HG03108 (cell line): ENCODE measurements around the gene FBXL17.

ENCODE experiments used
- ATAC-seq: cut with Tn5 transposase; IDR thresholded peaks from one replicate; pipeline ENCODE4 v1.9.1; 2021; ENCODE audit warnings: moderate library complexity; ENCODE audit not compliant: unreplicated experiment

Gene FBXL17

DNA sequence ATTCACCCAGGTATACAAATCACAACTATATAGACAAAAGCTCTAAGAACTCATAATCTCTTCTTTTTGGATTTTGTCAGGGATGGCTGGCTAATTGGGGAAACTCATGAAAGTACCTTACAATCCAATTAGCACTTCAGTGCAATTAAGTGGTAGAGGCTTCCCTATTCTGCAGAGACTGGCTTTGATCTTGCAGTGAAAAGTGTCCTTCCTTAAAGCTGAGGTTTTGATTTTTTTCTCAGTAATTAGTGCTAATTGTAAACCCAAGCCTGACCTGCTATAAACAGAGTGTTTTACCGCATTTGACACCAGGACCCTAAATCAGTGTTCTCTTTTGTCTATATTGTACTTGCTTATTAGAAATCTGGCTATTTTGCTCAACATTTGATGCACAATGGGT is 417.2 kb downstream of the FBXL17 start:
- no peak for ATAC-seq

DNA sequence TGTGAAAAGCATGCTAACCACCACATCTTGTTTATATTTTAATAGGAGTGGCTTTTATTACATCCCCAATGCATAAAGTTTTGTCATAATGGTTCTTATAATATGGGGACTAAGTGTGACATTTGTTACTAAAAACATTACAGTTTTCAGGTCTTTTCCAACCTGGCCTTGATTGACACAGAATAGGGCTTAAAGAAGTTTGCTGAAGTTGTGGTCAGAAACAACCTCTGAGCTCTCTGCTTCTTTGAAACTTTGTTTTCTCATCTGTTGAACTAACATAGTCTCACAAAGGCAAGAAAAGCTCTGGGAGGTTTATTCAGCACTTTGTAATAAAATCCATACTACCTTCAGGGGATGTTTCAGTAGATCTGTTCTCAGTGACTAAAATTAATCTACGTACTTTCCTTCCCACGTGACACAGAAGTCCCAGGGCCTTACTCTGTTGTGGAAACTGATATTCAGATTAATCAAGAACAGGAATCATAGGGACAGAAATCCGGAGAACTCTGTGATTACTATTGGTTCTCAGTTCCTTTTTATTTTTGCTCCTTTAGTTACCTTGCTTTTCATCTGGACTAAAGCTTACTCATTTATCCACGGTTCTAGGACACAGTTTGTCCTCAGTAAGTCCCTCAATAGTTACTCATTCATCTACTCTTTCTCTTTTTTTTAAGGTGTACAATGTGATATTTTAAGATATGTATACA is 422.2 kb downstream of the FBXL17 start:
- ATAC-seq: no peak

DNA sequence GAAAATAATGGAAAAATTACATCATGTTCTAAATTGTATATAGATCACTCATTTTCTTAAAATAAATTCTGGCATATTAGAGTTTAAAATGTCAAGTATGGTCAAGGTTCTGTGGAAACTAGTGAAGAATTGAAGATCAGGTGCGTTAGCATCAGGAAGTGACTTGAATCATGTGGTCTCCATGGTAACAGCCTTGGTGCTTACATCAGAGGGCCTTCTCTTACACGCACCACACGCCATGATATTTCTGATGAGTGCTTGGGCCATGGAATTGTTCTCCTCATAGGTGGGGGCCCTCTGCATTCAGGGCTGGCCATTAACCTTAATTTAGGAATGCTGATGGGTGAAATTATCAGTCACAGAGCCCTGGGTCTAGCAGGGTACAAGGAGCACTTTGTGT is 423.0 kb downstream of the FBXL17 start:
- no peak for ATAC-seq

DNA sequence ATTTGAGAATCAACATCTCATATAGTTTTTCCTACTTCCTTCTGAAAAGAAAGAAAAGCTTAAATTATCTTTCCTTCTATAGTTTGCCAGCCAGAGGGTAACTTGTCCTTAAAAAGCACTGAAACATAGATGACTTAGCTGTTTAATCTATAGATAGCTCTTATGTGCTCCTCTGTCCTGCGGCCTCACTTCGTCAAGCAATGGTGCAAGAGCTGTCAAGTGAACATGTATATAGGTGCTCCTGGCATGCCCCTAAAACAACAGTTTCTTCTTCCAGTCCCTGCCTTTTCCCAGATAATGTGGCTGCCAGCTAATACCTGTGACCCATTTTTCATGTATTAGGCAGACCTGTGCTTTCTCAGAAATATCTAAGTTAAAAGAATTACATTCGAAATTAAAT is 423.5 kb downstream of the FBXL17 start:
- ATAC-seq: no peak

DNA sequence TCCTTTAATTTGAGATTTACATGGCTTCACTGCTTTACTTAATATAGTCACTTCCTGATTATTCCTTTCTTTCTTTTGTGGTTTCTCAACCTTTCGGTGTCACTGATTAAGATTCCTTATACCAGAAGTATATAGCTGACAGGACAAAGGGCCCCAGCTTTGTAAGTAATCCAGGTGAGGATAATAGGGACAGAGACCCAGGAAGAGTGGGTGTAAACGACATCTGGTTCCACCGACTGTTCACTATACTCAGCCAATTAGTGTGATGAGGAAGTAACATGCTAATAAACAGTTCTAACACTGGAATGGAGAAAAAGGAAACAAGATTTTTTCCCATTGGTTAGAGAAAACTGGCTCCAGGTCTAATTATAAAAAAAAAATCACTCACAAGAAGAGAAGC is 424.8 kb downstream of the FBXL17 start:
- ATAC-seq: no peak

DNA sequence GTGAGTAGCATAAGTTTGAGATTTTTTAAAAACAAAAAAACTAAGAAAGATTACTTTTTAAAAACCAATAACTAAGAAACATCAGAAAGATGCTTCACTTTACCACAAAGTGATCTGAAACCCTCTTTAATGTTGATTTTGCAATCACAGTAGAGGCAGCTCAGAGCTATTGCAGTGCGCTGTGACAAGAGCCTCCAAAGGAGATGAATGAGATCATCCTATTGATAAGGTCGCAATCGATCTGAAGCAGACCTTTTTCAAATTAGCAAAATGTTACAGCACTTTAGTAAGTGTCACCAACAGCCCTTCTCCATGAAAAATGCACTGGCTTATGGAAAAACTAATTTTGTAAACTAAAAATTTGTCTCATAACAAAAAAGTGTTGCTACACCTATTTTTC is 426.6 kb downstream of the FBXL17 start:
- no peak for ATAC-seq

DNA sequence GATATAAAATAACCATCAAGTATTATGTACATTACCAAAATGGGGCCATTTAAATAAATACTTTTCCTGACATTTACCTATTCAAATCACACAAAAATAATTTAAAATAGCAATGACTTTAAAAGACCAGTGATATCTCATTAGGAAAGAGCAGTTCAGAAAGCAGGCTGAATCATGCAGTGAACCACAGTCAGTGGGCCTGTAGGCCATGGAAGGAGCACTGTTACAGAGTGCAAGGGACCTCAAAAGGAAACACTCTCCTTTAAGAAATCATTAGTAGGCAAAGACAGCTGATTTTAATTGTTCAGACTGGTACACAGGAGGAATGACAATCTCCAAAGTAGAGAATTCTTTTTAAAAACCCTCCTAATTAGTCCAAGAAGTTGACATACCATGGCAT is 427.6 kb downstream of the FBXL17 start:
- no peak for ATAC-seq

DNA sequence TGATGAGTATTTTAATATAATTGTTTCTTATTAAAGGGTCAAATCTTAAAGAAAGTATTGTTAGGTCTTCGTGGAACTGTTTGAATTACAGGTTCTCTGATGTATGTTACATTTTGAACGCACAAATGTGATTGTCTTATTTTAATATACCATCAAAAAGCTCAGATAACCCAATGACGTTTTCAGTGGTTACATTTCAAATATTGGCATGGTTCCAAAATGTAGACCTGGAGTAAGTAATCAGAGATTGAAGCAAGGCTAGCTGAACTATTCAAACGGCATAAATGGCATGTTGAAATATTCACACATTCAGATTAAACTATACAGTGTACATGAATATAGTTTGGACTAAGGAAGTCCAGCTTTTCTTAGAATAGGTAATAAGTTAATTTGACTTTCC is 429.4 kb downstream of the FBXL17 start:
- ATAC-seq: no peak

DNA sequence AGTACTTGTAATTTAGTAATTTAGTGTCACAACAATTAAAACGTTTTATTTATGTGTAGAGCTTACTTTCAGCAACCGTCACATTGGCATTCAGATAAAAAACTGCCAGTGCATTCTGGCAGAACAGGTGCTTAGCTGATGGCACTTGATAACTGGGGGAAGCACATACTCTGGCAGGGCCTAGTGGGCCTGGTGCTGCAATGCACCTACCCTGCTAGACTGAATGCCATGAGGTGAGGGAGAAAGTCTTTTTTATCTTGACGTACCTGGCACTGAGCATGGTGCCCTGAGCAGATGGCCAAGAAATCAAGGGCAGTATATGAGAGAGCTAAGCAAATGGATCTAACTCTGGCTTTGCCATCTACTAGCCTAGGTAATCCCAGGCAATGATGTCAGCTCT is 430.6 kb downstream of the FBXL17 start:
- no peak for ATAC-seq

DNA sequence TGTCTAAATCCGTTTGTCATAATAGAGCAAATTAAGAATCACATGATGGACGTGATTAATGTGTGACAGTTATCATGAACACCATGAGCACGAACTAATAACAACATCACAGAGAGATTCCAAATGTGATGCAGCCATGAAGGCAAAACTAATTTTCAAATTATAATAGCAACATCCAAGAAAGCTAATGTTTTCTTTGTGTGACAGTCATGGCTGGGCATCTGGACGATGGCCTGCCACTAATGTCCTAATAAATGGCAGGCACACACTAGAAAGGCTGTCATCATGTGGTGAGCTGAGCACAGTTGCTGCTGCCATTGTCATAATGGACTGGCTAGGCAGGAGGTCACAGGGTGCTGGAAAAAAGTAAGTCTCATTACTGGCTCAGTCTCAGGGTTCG is 431.1 kb downstream of the FBXL17 start:
- ATAC-seq: no peak

DNA sequence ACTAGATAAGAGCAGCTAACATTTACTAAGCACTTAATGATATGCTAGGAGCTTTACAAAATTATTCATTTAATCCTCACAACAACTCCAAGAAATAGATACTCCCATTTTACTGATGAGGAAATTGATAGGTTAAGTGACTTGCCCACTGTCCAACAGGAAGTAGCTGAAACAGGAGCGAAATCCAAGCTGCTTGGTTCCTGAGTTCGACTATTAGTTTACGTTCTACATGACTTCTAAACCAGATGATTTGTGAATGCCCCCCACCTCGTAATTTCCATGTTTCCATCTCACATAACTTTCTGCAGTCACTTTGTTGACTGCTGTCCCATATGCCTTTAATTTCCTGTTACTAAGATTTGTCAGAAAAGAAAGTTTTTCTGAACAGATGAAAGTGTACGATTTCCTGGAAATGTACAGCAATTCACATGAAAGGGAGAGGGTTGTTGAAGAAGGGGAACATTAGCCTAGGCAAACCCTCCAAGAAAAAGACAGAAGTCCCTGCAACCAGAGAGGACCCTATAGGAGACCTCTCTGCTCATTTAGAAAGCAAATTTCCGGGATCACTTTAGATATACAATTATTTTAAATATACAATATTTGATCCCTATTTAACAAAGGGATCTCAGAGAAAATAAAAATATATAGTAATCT is 432.1 kb downstream of the FBXL17 start:
- ATAC-seq: no peak

DNA sequence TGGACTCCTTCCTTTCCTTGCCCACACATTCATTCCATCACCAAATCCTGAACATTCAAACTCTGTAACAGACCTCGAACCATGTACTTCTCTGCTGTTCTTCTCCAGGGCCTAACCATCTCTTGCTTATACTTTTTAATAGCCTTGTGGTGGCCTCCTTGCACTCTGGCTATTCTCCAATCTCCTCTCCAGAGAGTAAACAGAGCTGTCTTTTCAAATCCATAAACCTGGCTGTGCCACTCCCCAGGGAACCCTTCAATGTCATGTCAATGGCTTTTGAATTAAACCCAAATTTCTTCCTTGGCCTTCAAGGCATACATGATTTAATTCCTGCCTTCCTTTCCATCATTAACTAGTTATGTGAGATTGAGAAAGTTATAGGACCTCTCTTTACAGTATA is 433.5 kb downstream of the FBXL17 start:
- no peak for ATAC-seq

DNA sequence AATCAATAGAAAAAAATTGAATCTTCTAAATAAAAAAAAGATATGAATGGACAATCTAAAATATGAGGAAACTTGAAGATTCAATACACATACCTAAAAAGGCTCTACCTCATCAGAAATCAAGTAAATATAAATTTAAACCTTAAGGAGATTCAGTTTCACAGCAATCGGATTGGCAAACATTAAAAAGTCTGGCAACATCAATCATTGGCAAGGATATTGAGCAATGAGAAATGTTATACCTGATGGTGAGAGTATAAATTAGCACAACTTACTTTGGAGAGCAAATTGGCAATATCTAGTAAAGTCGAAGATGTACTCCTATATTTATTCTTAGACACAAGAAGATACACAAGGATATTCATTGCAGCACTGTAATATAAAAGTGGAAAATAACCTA is 436.8 kb downstream of the FBXL17 start:
- ATAC-seq: no peak

DNA sequence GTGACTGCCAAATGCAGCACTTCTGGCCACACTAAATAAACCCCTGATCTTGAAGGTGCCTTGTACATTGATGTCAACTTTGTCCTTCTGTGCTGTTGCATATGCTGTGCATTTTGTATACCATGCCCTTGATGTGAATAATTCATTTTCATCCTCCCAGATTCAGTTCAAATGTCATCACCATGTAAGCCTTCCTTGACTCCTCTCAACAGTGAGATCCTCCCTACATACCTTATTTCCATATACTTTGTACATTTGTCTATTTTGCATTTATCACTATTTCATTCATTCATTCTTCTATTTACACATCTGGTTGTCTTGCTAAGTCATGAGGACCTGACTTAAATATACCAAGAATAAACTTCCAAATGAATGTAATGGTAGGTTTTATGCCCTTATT is 438.0 kb downstream of the FBXL17 start:
- no peak for ATAC-seq

DNA sequence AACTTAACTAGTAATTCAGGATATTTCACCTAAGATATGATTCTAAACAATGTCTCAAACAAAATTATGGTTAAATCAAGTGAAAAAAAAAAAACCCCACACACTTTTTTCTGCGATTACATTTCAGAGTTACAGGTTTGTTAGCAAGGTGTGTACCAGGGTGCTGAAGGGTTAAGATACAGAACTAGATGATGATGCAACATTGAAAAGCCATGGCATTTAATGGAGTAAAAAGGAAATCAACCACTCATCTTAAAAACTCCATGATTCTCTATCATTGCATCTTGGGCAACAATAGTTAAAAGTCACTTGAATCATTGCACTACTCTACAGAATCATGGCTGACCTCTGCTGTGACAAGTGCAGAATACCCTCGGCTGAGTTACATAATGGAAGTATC is 440.9 kb downstream of the FBXL17 start:
- ATAC-seq: no peak

DNA sequence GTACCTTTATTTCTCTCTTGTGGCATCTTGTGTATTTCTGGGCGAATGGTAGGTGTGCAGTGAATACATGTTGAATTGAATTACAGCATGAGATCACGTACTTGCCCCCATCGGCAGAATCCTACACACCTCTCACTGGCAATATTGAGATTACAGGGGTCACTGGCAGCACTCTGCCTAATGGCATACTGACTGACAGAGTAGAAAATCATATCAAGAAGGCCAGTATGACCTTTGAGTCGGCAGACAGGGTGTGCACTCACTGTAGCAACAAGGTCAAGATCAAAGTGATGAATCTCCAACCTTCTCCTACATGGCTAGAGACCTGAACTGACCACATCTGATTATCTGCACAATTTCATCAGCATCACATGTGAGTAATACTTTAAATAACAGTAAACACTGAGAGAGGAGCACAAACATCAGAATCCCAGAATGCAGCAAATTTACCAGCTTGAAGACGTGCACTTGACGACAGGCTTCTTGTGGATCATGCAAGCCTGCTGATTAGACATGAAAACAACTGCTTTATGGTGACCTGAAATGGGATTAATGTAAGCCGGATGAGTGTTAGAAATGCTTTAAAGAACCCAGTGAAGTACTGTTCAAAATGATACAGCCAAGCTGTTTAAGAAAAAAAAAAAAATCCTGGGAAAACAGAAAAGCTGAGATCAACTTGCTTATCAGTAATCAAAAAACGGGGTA is 444.1 kb downstream of the FBXL17 start:
- ATAC-seq: no peak

DNA sequence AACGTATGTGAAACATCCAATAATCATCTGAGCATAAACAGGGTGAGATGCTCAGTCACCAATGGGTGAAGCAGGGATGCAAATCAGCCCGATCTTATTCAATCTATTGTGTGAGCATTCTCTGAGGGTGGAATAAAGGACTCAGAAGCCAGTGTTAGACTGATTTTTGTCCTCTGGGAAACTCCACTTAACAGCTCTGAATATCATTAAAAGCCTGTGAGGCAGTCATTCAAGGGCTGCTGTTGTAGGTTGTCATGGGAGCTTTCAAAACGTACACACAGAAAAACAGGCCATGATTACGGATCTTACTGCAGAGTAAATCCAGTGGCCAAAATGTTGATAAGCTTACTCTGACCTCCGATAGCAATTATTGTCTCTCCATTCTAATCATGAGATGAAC is 444.7 kb downstream of the FBXL17 start:
- no peak for ATAC-seq

DNA sequence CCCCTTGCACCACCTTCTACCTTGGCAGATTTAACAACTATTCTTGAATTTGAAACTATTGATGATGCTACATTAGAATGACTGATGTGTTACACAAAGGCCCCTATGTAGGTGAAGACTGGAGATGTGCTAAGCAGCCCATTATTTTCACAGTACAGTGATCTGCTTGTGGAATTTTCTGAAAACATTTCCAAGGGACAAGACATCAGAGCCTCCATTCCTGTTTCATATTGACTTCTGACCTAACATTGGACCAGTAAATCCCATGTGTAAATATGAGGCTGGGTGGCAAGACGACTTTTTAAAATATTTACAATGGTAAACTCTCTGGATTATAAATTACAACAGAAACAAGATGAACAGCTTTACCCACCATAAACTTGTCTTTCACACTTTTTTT is 445.4 kb downstream of the FBXL17 start:
- ATAC-seq: no peak

DNA sequence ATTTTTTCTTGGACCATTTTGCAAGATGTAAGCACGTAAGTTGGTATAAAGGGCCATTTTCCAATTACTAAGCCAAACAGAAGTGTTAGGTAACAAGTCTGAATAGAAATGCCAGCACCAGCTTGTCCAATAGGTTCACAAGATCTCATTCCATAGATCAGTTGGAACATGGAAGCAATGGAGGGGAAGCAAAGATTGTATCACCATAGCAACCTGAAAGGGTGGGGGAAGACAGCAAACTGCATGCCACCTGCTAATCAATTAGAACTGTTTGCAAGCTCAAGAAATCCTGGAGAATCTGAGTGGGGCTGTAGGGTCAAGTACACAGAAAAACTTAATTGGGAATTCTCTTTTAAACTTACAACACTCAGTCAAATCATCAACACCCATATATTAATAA is 446.3 kb downstream of the FBXL17 start:
- ATAC-seq: no peak

DNA sequence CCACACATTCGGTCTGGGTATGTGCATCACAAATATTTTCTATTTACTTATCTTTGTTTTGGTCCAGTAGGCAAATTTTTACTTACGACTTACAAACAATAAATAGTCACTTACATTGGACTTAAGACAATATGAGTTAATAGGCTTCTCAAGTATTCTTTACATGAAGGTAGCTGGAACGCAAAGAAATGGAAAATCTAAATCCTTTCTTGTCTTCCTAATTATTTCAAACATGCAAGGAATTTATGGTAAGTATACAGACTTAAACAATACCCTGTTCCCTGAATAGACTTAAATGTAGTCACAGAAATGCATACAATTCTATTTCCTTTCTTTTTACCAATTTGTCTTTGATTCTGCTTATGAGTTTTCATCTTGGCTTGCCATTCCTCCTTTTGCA is 448.6 kb downstream of the FBXL17 start:
- ATAC-seq: no peak

DNA sequence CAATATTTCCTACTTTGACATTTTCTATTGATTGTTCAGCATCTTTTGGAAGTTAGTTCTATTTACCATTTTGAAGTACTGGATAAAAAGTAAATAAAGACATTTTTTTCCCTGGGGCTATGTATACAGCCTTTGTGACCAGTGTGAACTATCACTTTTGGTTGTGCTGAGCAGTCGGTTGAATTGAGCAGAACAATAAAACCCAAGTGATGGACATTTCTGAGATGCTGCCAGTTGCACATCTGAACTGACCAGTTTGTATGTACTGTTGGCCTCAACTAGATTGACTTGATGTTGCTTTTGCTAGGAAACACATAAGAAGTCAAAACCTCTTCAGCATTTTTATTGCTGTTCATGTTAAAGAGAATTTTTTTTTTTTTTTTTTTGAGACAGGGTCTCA is 451.0 kb downstream of the FBXL17 start:
- ATAC-seq: no peak

DNA sequence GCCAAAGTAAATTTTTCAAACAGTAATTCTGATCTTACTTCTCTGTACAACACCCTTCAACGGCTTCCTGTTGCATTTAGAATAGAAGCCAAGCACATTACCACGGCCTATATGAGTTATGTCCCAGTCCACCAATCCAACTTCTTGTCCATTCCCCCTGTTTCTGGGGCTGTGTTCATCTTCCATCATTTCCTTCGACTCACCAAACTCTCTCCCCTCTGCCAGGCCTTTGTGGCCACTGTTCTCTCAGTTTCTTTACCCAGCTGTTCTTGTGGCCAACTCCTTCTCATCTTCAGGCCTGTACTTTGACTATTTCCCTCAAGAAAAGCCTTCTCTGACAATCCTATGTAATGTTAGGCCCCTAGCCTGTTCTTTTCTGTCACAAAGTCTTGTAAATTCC is 451.8 kb downstream of the FBXL17 start:
- ATAC-seq: no peak
